Raji (cell line): ENCODE data around the gene PHAF1.

ENCODE experiments used
- POLR2A ChIP-seq: IDR thresholded peaks from 2 replicates; pipeline ENCODE4 v1.6.1; 2011; ENCODE audit warnings: low read depth, low read length, control low read depth; ENCODE audit not compliant: insufficient read depth

Gene PHAF1

GRCh38 chr16:67173808-67174705, 64.3 kb downstream of the PHAF1 start:
- TF ChIP-seq POLR2A = no peak

GRCh38 chr16:67174706-67175231, 65.0 kb downstream of the PHAF1 start:
- no peak for TF ChIP-seq POLR2A

- TF ChIP-seq POLR2A = no peak
Measured at GRCh38 chr16:67176662-67177061, 66.9 kb downstream of the PHAF1 start.

GRCh38 chr16:67177743-67178699, 68.3 kb downstream of the PHAF1 start:
- TF ChIP-seq POLR2A = no peak

- no peak for TF ChIP-seq POLR2A
Measured at GRCh38 chr16:67179421-67180080, 69.8 kb downstream of the PHAF1 start.

- TF ChIP-seq POLR2A = no peak
Measured at GRCh38 chr16:67180166-67180565, 70.4 kb downstream of the PHAF1 start.

GRCh38 chr16:67181346-67181745, 71.6 kb downstream of the PHAF1 start:
- no peak for TF ChIP-seq POLR2A

- TF ChIP-seq POLR2A = no peak
Measured at GRCh38 chr16:67182288-67182687, 72.5 kb downstream of the PHAF1 start.

GRCh38 chr16:67183284-67183626, 73.5 kb downstream of the PHAF1 start:
- TF ChIP-seq POLR2A = peak; percentile 59; the same call in 1 of the 2 replicates

- peak; percentile 16; the same call in 1 of the 2 replicates for TF ChIP-seq POLR2A
Measured at GRCh38 chr16:67183627-67184452, 74.1 kb downstream of the PHAF1 start, which contains the start of gene MATCAP1. TSS of gene MATCAP1 (minus strand) at chr16:67183963. CDS start at chr16:67180610, 3,353 bp downstream.

- no peak for TF ChIP-seq POLR2A
Measured at GRCh38 chr16:67184453-67184994, 74.8 kb downstream of the PHAF1 start.

- no peak for TF ChIP-seq POLR2A
Measured at GRCh38 chr16:67184995-67185650, 75.4 kb downstream of the PHAF1 start.

- no peak for TF ChIP-seq POLR2A
Measured at GRCh38 chr16:67185651-67186134, 76.0 kb downstream of the PHAF1 start.
